Dedifferentiated amniotic fluid mesenchymal stem cell (primary cell): ENCODE data around the gene ZNF862.

Experiments
- DNase-seq: peaks from one replicate; pipeline ENCODE4 v3.0.0-alpha.2; 2016; ENCODE audit errors: extremely low spot score

Gene ZNF862

GRCh38 chr7:149811221-149811620 lies 27.0 kb upstream of the ZNF862 start:
- DNase-seq: no peak

GRCh38 chr7:149811831-149812490 lies 26.2 kb upstream of the ZNF862 start:
- DNase-seq: no peak

DNA sequence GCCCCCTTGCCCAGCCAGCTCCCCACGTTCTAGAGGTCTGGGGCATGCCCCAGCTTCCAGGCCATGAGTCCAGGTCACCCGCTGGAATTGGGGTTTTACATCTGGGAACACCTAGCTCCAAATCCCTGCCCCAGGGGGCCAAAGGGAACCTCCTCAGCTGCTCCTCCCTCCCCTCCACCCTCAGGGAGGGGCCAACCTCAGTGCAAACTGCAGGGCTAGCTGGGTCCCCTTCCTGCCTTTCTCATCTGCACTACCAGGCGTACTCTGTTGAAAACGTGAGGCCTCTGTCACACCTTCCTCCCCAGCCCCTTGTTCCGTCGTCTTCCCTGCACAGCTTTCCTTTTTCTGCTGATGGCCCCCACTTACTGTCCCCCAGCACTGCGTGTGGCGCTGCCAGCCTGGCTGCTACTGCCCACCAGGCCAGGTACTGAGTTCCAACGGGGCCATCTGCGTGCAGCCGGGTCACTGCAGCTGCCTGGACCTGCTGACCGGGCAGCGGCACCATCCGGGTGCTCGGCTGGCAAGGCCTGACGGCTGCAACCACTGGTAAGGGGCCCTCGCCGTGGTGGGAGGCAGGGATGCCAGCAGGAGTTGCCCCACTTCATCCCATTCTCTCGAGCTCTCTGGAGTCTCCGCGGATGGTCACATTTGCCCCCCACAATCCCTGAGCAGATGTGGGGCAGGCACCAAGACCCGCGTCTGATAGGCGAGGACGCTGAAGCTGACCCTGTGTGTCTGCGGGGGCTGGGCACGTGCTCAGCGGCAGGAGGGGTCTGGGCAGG lies 24.7 kb upstream of the ZNF862 start:
- no peak for DNase-seq

DNA sequence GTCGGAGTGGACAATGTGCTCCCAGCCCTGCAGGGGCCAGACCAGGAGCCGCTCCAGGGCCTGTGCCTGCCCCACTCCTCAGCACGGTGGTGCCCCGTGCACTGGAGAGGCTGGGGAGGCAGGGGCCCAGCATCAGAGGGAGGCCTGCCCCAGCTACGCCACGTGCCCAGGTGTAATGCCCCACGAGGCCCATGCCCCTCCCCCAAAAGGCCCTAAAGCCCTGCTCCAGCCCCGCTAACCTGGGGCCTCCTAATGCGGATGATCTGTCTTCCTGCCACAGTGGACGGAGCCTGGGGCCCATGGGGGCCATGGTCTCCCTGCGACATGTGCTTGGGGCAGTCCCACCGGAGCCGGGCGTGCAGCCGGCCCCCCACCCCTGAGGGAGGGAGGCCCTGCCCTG lies 23.7 kb upstream of the ZNF862 start:
- no peak for DNase-seq

- no peak for DNase-seq
These were observed 23.1 kb upstream of the ZNF862 start for GRCh38 chr7:149815121-149815520.

DNA sequence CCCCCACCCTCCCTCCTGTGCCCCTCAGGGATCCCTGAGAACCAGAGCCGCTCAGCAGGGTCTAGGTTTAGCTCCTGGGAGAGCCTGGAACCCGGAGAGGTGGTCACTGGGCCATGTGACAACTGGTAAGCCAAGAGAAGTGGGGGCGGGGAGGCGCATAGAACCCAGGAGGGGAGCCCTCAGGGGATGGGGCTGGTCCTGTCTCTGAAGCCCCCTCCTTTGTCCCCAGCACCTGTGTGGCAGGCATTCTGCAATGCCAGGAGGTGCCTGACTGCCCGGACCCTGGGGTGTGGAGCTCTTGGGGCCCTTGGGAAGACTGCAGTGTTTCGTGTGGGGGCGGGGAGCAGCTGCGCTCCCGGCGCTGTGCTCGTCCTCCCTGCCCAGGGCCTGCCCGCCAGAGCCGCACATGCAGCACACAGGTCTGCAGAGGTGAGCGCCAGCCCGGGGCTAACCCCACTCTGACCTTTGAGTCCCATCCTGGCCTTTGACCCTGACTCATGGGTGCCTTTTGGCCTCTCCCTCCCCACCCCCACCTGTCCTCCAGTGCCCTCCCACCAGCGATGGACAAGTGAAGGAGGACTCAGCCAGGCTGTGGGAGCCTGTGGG lies 22.4 kb upstream of the ZNF862 start:
- no peak for DNase-seq

- DNase-seq: no peak
These were observed 21.9 kb upstream of the ZNF862 start for GRCh38 chr7:149816267-149816751.

DNA sequence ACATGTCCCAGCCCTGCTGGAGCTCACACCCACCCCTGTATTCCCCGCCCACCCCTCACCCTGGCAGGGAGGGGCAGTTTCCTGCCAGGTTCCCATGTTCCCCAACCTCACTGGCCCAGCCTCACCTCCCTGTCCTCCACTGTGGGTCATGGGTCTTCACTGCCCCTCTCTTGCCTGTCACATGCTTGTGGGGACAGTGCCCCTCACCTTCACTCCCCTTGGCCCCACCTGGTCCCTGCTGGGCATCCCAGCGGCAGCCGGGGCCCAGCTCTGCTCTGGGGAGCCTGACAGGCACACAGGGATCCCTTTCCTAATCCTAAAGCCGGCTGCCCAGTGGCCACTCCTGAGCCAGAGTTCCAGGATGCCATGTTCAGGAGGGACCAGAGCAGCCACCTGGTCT lies 21.4 kb upstream of the ZNF862 start:
- no peak for DNase-seq

- no peak for DNase-seq
These were observed 20.8 kb upstream of the ZNF862 start for GRCh38 chr7:149817301-149817771.

DNA sequence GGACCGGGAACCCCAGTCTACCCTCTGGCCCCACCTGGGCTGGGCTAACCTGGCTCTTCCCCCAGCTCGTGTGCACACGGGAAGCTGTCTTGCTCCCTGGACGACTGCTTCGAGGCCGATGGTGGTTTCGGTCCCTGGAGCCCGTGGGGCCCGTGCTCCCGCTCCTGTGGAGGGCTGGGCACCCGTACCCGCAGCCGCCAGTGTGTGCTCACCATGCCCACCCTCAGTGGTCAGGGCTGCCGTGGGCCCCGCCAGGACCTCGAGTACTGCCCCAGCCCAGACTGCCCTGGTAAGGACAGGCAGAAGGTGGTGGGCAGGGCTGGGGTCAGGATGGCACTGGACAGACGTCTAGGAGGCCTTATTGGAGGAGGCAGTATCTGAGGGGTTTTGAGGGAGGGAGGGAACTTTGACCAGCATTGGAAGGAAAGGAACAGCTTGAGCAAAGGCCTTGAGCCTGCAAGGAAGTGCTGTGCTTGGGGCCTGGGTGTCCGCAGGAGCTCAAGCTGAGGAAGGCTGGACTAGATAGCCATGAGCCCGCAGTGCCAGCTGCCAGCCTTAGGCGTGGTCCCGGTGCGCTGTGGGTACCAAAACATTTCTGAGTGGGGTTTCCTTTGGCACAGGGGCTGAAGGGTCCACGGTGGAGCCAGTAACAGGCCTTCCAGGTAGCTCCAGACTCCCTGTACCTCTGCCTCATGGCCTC lies 20.2 kb upstream of the ZNF862 start:
- DNase-seq: no peak

GRCh38 chr7:149818536-149818840 lies 19.7 kb upstream of the ZNF862 start:
- no peak for DNase-seq

DNA sequence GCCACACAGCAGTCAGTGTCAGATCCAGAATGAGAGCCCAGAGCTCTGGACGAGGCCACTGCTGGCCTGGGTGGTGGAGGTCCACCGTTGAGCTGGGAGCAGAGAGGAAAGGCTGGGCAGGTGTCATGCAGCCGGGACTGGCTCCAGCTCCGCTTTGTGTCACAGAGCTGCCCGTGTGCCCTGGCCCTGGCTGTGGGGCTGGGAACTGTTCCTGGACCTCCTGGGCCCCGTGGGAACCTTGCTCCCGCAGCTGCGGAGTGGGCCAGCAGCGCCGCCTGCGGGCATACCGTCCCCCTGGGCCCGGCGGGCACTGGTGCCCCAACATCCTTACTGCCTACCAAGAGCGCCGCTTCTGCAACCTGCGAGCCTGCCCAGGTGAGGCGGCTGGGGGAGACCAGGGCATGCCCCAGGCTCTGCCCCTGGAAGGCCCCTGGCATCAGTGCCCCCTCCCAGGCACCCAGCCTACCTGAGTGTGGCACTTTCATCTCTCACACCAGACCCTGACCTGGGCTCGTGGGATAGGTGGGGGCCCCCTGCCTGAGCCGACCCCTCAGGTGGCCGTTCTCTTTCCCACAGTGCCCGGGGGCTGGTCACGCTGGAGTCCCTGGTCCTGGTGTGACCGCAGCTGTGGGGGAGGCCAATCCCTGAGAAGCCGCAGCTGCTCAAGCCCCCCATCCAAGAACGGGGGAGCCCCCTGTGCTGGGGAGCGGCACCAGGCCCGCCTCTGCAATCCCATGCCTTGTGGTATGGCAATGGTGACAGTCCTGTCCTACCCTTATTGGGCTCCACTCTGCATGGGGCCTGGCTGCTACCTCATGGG lies 18.8 kb upstream of the ZNF862 start:
- no peak for DNase-seq

- DNase-seq: no peak
These were observed 18.2 kb upstream of the ZNF862 start for GRCh38 chr7:149819961-149820340.

DNA sequence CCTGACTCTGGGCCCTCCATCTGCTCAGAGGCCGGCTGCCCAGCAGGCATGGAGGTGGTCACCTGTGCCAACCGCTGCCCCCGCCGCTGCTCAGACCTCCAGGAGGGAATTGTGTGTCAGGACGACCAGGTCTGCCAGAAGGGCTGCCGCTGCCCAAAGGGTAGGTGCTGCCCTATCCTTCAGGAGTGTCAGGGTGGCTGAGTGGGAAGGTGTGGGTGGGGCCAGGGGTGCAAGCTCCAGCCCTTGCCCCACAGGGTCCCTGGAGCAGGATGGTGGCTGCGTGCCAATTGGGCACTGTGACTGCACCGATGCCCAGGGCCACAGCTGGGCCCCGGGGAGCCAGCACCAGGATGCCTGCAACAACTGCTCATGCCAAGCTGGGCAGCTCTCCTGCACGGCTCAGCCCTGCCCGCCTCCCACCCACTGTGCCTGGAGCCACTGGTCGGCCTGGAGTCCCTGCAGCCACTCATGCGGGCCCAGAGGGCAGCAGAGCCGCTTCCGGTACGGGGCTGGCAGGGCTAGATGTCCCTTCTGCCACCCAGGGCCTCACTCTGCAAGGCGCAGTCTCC lies 17.5 kb upstream of the ZNF862 start:
- DNase-seq: no peak

- DNase-seq: no peak
These were observed 16.7 kb upstream of the ZNF862 start for GRCh38 chr7:149821191-149822148.

- DNase-seq: no peak
These were observed 15.7 kb upstream of the ZNF862 start for GRCh38 chr7:149822353-149822943.

GRCh38 chr7:149823191-149823630 lies 15.0 kb upstream of the ZNF862 start:
- DNase-seq: no peak

DNA sequence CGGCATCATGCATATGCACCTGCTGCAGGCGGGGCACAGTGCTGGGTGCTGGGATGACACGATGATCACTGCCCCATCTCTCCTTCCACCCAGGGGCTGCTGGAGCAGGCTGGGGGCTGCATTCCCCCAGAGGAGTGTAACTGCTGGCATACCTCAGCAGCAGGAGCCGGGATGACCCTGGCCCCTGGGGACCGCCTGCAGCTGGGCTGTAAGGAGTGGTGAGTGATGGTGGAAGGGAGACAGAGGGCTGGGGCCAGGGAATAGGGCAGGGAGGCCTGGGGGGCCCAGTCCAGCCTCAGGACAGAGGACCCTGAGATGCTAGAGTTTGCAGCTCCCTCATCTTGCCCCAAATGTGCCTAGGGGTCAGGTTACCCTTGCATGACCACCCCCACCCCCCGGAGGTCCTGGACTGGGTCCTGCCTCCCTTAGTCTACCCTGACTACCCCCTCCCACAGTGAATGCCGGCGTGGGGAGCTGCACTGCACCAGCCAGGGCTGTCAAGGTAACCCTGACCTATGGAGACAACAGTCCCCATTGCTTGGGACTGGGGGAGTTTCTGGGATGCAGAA lies 14.5 kb upstream of the ZNF862 start:
- no peak for DNase-seq

DNA sequence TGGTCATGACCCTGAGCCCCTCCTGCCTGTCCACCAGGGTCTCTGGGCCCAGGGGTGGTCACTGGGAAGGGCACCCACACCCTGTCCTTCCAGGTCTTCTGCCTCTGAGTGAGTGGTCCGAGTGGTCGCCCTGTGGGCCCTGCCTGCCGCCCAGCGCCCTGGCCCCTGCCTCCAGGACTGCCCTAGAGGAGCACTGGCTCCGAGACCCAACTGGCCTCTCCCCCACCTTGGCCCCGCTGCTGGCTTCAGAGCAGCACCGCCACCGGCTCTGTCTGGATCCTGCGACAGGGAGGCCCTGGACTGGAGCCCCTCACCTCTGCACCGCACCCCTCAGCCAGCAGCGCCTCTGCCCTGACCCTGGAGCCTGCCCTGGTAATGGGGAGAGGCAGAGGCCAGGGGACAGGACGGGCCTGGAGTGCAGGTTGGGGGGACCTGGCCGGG lies 13.9 kb upstream of the ZNF862 start:
- DNase-seq: no peak
